HG03039 (cell line): ENCODE data around the gene NRTN.
"Not testable (repeated sequence)": the region's sequence is repeated elsewhere in the genome, so short reads cannot be mapped to it uniquely, and the experiment has no call there.

Source experiments
- ATAC-seq: cut with Tn5 transposase; IDR thresholded peaks from one replicate; pipeline ENCODE4 v1.9.1; 2021; ENCODE audit warnings: mild to moderate bottlenecking, moderate library complexity; ENCODE audit not compliant: unreplicated experiment

The NRTN gene

GRCh38 chr19:5804516-5805461, at the start of gene NRTN:
TSS of gene NRTN (plus strand) at chr19:5805067. CDS start at chr19:5824166, 19,099 bp downstream.
- no peak for ATAC-seq

- ATAC-seq, result no peak
Measured at GRCh38 chr19:5762608-5763217, 42.2 kb upstream of the NRTN start.

- no peak for ATAC-seq
Measured at GRCh38 chr19:5765220-5765619, 39.6 kb upstream of the NRTN start.

- ATAC-seq, result no peak
Measured at GRCh38 chr19:5767949-5768348, 36.9 kb upstream of the NRTN start.

- ATAC-seq, result no peak
Measured at GRCh38 chr19:5772416-5772815, 32.5 kb upstream of the NRTN start.

GRCh38 chr19:5773276-5773675, 31.6 kb upstream of the NRTN start:
- no peak for ATAC-seq

GRCh38 chr19:5774921-5775320, 29.9 kb upstream of the NRTN start:
- no peak for ATAC-seq

- no peak for ATAC-seq
Measured at GRCh38 chr19:5775668-5776309, 29.1 kb upstream of the NRTN start.

GRCh38 chr19:5778402-5778801, 26.5 kb upstream of the NRTN start:
- ATAC-seq, result no peak

GRCh38 chr19:5780916-5781315, 24.0 kb upstream of the NRTN start:
- ATAC-seq, result not testable (repeated sequence)

- no peak for ATAC-seq
Measured at GRCh38 chr19:5782322-5782721, 22.5 kb upstream of the NRTN start.

GRCh38 chr19:5782945-5783919, 21.6 kb upstream of the NRTN start:
- no peak for ATAC-seq

GRCh38 chr19:5784581-5785147, 20.2 kb upstream of the NRTN start, which contains the start of gene PRR22:
TSS of gene PRR22 (minus strand) at chr19:5784746. CDS start at chr19:5784660, 86 bp downstream.
- ATAC-seq, result no peak

GRCh38 chr19:5785423-5785822, 19.4 kb upstream of the NRTN start:
- ATAC-seq, result no peak

GRCh38 chr19:5786593-5787408, 18.1 kb upstream of the NRTN start:
- no peak for ATAC-seq

- ATAC-seq, result no peak
Measured at GRCh38 chr19:5787409-5788182, 17.3 kb upstream of the NRTN start.

GRCh38 chr19:5788422-5788821, 16.4 kb upstream of the NRTN start:
- no peak for ATAC-seq

GRCh38 chr19:5789351-5789761, 15.5 kb upstream of the NRTN start:
- ATAC-seq, result no peak
